Stimulated activated naive CD4-positive, alpha-beta T cell (primary cell): Measurements from ENCODE around the gene TMF1.

Experiments
- DNase-seq, 6 experiments: peaks; one replicate each; lab custom pipeline; 2025; lab: John Stamatoyannopoulos, UW

The TMF1 gene

GRCh38 chr3:69014022-69014580 lies 38.0 kb downstream of the TMF1 start:
- no peak for DNase-seq

GRCh38 chr3:69013253-69014021 lies 38.7 kb downstream of the TMF1 start, which contains the start of gene EOGT:
TSS of gene EOGT (minus strand) at chr3:69013684. CDS start at chr3:69009846, 3,838 bp downstream.
- DNase-seq: peak; percentile 54 to 71 (median 64)

- no peak for DNase-seq
These were observed 39.3 kb downstream of the TMF1 start for GRCh38 chr3:69012800-69013252.

GRCh38 chr3:69012100-69012799 lies 39.9 kb downstream of the TMF1 start:
- DNase-seq: no peak

- DNase-seq: no peak
These were observed 40.9 kb downstream of the TMF1 start for GRCh38 chr3:69011096-69011730.

GRCh38 chr3:69009559-69010410 lies 42.3 kb downstream of the TMF1 start:
- no peak for DNase-seq

GRCh38 chr3:69008980-69009379 lies 43.2 kb downstream of the TMF1 start:
- no peak for DNase-seq

GRCh38 chr3:69005791-69006482 lies 46.2 kb downstream of the TMF1 start:
- DNase-seq: no peak

GRCh38 chr3:69005071-69005790 lies 46.9 kb downstream of the TMF1 start:
- DNase-seq: no peak

GRCh38 chr3:69004138-69004537 lies 48.0 kb downstream of the TMF1 start:
- DNase-seq: no peak

- DNase-seq: no peak
These were observed 52.5 kb downstream of the TMF1 start for GRCh38 chr3:68999605-69000004.

- DNase-seq: no peak
These were observed 53.0 kb downstream of the TMF1 start for GRCh38 chr3:68999158-68999557.

- no peak for DNase-seq
These were observed 54.2 kb downstream of the TMF1 start for GRCh38 chr3:68997887-68998286.

- DNase-seq: no peak
These were observed 55.7 kb downstream of the TMF1 start for GRCh38 chr3:68996356-68996995.

- DNase-seq: no peak
These were observed 63.4 kb downstream of the TMF1 start for GRCh38 chr3:68988740-68989139.

GRCh38 chr3:68987322-68987721 lies 64.8 kb downstream of the TMF1 start:
- DNase-seq: no peak

- no peak for DNase-seq
These were observed 65.5 kb downstream of the TMF1 start for GRCh38 chr3:68986496-68987208.

GRCh38 chr3:68985146-68985790 lies 66.9 kb downstream of the TMF1 start:
- no peak for DNase-seq
